ENCODE results near the gene TRIM26. TPM values are rescaled to one million over a fixed set of nuclear protein-coding genes. Genes with fewer than 3 reads are reported as not detected.

TRIM26 gene
- total and polyA plus RNA-seq, 2 of the 13 experiments (the other 11 are each of a cell fraction or from before 2014, with no cell fraction given) = 27.1 to 38.7 TPM

DNA sequence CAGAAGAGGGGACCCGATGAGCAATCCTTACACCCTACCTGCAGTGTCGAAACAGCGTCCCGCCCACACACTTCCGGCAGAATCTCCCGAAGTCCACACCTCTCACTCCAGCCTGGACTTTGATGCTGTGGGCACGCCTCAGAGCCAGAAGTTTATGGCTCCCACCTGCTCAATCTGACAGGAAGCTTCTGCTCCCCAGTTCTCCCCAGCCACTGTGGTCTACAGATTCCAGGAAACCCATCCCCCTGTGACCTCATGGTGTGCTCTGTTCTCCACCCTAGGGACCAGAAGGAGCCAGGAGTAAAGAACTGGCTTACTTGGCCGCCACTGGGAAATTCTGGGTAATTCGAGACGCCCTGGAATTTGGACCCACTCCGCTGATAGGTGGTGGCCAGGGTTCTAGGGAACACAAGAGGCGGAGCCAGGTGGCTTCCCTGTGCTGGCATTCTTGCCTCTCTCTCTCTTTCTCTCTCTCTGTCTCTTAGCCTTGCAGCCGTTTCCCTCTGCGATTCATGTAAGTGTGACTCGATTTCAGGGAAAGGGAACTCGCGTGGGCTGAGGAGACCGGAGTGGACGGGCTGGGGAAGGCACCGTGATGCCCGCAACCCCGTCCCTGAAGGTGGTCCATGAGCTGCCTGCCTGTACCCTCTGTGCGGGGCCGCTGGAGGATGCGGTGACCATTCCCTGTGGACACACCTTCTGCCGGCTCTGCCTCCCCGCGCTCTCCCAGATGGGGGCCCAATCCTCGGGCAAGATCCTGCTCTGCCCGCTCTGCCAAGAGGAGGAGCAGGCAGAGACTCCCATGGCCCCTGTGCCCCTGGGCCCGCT lies 49.9 kb downstream of the TRIM26 start, which contains the start of gene TRIM15 (continued):
- TF ChIP-seq AKAP8 (CRISPR knock-in tag; IDR thresholded peaks at IDR 0.05) (peak; percentile 40; the same call in 1 of the 2 replicates), HDAC1 (CRISPR knock-in tag; IDR thresholded peaks at IDR 0.05) (peak; percentile 89), TRIM24 (CRISPR knock-in tag; IDR thresholded peaks at IDR 0.05) (no peak), ZNF589 (CRISPR knock-in tag; conservative IDR thresholded peaks at IDR 0.05) (peak; percentile 87; the same call in 1 of the 2 replicates), KLF11 (CRISPR knock-in tag; IDR thresholded peaks at IDR 0.05) (no peak), SALL1 (CRISPR knock-in tag; IDR thresholded peaks at IDR 0.05) (peak; percentile 86), MEF2D (CRISPR knock-in tag; IDR thresholded peaks at IDR 0.05) (peak; percentile 88; the same call in 1 of the 2 replicates), ZNF101 (CRISPR knock-in tag; IDR thresholded peaks at IDR 0.05; ENCODE audit: borderline replicate concordance, low read depth) (peak; percentile 87; the same call in 1 of the 2 replicates), CCDC6 (CRISPR knock-in tag; IDR thresholded peaks at IDR 0.05) (peak; percentile 70), KMT2A (CRISPR knock-in tag; IDR thresholded peaks at IDR 0.05) (no peak), ZFP62 (CRISPR knock-in tag; IDR thresholded peaks at IDR 0.05) (no peak), ZNF234 (CRISPR knock-in tag; conservative IDR thresholded peaks at IDR 0.05) (no peak), ZSCAN25 (CRISPR knock-in tag; IDR thresholded peaks at IDR 0.05) (peak; percentile 58; the same call in 1 of the 2 replicates), ZNF558 (CRISPR knock-in tag; IDR thresholded peaks at IDR 0.05; ENCODE audit: borderline replicate concordance) (no peak), SUZ12 (IDR thresholded peaks at IDR 0.05; ENCODE audit: low read depth, low read length) (no peak), ZNF430 (CRISPR knock-in tag; IDR thresholded peaks at IDR 0.05) (peak; percentile 71)
- TF ChIP-seq, protein P1, sequence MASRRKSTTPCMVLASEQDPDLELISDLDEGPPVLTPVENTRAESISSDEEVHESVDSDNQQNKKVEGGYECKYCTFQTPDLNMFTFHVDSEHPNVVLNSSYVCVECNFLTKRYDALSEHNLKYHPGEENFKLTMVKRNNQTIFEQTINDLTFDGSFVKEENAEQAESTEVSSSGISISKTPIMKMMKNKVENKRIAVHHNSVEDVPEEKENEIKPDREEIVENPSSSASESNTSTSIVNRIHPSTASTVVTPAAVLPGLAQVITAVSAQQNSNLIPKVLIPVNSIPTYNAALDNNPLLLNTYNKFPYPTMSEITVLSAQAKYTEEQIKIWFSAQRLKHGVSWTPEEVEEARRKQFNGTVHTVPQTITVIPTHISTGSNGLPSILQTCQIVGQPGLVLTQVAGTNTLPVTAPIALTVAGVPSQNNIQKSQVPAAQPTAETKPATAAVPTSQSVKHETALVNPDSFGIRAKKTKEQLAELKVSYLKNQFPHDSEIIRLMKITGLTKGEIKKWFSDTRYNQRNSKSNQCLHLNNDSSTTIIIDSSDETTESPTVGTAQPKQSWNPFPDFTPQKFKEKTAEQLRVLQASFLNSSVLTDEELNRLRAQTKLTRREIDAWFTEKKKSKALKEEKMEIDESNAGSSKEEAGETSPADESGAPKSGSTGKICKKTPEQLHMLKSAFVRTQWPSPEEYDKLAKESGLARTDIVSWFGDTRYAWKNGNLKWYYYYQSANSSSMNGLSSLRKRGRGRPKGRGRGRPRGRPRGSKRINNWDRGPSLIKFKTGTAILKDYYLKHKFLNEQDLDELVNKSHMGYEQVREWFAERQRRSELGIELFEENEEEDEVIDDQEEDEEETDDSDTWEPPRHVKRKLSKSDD (CRISPR knock-in tag; IDR thresholded peaks at IDR 0.05; ENCODE audit: low read depth) = no peak; the same call in 1 of the 2 replicates
- TF ChIP-seq, protein P2, sequence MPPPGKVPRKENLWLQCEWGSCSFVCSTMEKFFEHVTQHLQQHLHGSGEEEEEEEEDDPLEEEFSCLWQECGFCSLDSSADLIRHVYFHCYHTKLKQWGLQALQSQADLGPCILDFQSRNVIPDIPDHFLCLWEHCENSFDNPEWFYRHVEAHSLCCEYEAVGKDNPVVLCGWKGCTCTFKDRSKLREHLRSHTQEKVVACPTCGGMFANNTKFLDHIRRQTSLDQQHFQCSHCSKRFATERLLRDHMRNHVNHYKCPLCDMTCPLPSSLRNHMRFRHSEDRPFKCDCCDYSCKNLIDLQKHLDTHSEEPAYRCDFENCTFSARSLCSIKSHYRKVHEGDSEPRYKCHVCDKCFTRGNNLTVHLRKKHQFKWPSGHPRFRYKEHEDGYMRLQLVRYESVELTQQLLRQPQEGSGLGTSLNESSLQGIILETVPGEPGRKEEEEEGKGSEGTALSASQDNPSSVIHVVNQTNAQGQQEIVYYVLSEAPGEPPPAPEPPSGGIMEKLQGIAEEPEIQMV (CRISPR knock-in tag; IDR thresholded peaks at IDR 0.05; ENCODE audit: low read depth) = peak; percentile 73
- TF ChIP-seq, protein P3, sequence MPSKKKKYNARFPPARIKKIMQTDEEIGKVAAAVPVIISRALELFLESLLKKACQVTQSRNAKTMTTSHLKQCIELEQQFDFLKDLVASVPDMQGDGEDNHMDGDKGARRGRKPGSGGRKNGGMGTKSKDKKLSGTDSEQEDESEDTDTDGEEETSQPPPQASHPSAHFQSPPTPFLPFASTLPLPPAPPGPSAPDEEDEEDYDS (CRISPR knock-in tag; IDR thresholded peaks at IDR 0.05) = peak; percentile 81
